ENCODE measurements around the gene TNRC6A. TPM values are rescaled to one million over a fixed set of nuclear protein-coding genes. Genes with fewer than 3 reads are reported as not detected.
A peak's percentile ranks its signal among the peaks of the same experiment; 100 is the strongest.

Gene TNRC6A
- total RNA-seq, 1 experiment from 2014 or later, result 84.8 TPM

- Histone ChIP-seq H2AFZ (no peak overlapping the region), H3K9me3 (ENCODE audit: insufficient read depth, low read depth) (no peaks in the 10 kb centered on the region), H3K9me2 (ENCODE audit: insufficient read depth) (no peaks in the 10 kb centered on the region), H3K4me2 (no peak overlapping the region), H4K20me1 (ENCODE audit: insufficient read depth) (no peaks in the 10 kb centered on the region), H3K4me1 (replicated peaks; ENCODE audit: insufficient read depth) (peaks cover 28% of the 10 kb centered on the region), H3K27me3 (ENCODE audit: insufficient read depth, low read depth) (no peaks in the 10 kb centered on the region), H3K36me3 (ENCODE audit: low read depth) (no peaks in the 10 kb centered on the region), H3F3A (ENCODE audit: insufficient read depth, low read depth) (peaks cover 22% of the 10 kb centered on the region; the same call in 1 of the 2 replicates), H3K4me3 (no peak overlapping the region), H3K27ac (no peak overlapping the region), H3K79me2 (ENCODE audit: low read depth) (no peaks in the 10 kb centered on the region)
- no peak for DNase-seq
- TF ChIP-seq CTCF (conservative IDR thresholded peaks at IDR 0.05) (no peak), EZH2 (IDR thresholded peaks at IDR 0.05; ENCODE audit: low read depth) (no peak)
- ChIA-PET POLR2A (ENCODE audit: unreplicated experiment) (no interaction called here), CTCF (no interaction called here)
- no TSS peak for BruUV-seq (replicated peaks)
- intact Hi-C loops (cut with micrococcal nuclease; ENCODE audit: unreplicated experiment), result loop anchor here (10.0 kb wide), 1 partner anchor 135 kb away; no protein-coding TSS in a partner anchor
Observed at GRCh38 chr16:24849641-24850040, 120.2 kb downstream of the TNRC6A start.

GRCh38 chr16:24850289-24850938, 121.0 kb downstream of the TNRC6A start:
- ChIA-PET POLR2A (ENCODE audit: unreplicated experiment) (interaction anchor here (0.6 to 0.7 kb wide), 2 partner anchors 111 to 198 kb away, joined by 3 to 10 read pairs; no protein-coding TSS in a partner anchor), CTCF (interaction anchor here (0.6 to 0.7 kb wide), 2 partner anchors 12 to 111 kb away, joined by 4 read pairs; no protein-coding TSS in a partner anchor)
- no peaks in the 10 kb centered on the region for H3K9me2 ChIP-seq (ENCODE audit: insufficient read depth)
- H2AFZ ChIP-seq, result no peak overlapping the region
- no peaks in the 10 kb centered on the region for H3K79me2 ChIP-seq (ENCODE audit: low read depth)
- intact Hi-C loops (cut with micrococcal nuclease; ENCODE audit: unreplicated experiment), result no loop called here
- H3K4me3 ChIP-seq, result no peak overlapping the region
- BruUV-seq (replicated peaks), result no TSS peak
- H4K20me1 ChIP-seq (ENCODE audit: insufficient read depth), result no peaks in the 10 kb centered on the region
- no peaks in the 10 kb centered on the region for H3K27me3 ChIP-seq (ENCODE audit: insufficient read depth, low read depth)
- H3K36me3 ChIP-seq (ENCODE audit: low read depth), result no peaks in the 10 kb centered on the region
- peaks cover 21% of the 10 kb centered on the region for H3K4me1 ChIP-seq (replicated peaks; ENCODE audit: insufficient read depth)
- no peaks in the 10 kb centered on the region for H3K9me3 ChIP-seq (ENCODE audit: insufficient read depth, low read depth)
- TF ChIP-seq EZH2 (IDR thresholded peaks at IDR 0.05; ENCODE audit: low read depth) (no peak), CTCF (conservative IDR thresholded peaks at IDR 0.05) (no peak)
- DNase-seq, result peak in 1 of 2 experiments; percentile 43
- H3K4me2 ChIP-seq, result no peak overlapping the region
- peaks cover 15% of the 10 kb centered on the region; the same call in 1 of the 2 replicates for H3F3A ChIP-seq (ENCODE audit: insufficient read depth, low read depth)
- H3K27ac ChIP-seq, result no peak overlapping the region

GRCh38 chr16:24851700-24852099, 122.2 kb downstream of the TNRC6A start:
- CTCF ChIA-PET, result interaction anchor here (0.6 to 0.9 kb wide), 2 partner anchors 17 to 73 kb away, joined by 3 read pairs; no protein-coding TSS in a partner anchor
- H2AFZ ChIP-seq, result no peak overlapping the region
- POLR2A ChIA-PET (ENCODE audit: unreplicated experiment), result interaction anchor here (0.6 kb wide), 1 partner anchor 37 kb away, joined by 8 read pairs; no protein-coding TSS in a partner anchor
- peaks cover 15% of the 10 kb centered on the region; the same call in 1 of the 2 replicates for H3F3A ChIP-seq (ENCODE audit: insufficient read depth, low read depth)
- no peaks in the 10 kb centered on the region for H3K9me3 ChIP-seq (ENCODE audit: insufficient read depth, low read depth)
- peaks cover 20% of the 10 kb centered on the region for H3K4me1 ChIP-seq (replicated peaks; ENCODE audit: insufficient read depth)
- TF ChIP-seq EZH2 (IDR thresholded peaks at IDR 0.05; ENCODE audit: low read depth) (no peak), CTCF (conservative IDR thresholded peaks at IDR 0.05) (no peak)
- no peaks in the 10 kb centered on the region for H3K79me2 ChIP-seq (ENCODE audit: low read depth)
- no peak overlapping the region for H3K4me2 ChIP-seq
- intact Hi-C loops (cut with micrococcal nuclease; ENCODE audit: unreplicated experiment), result no loop called here
- DNase-seq, result no peak
- H3K9me2 ChIP-seq (ENCODE audit: insufficient read depth), result no peaks in the 10 kb centered on the region
- H4K20me1 ChIP-seq (ENCODE audit: insufficient read depth), result no peaks in the 10 kb centered on the region
- no peak overlapping the region for H3K27ac ChIP-seq
- no peak overlapping the region for H3K4me3 ChIP-seq
- no TSS peak for BruUV-seq (replicated peaks)
- no peaks in the 10 kb centered on the region for H3K27me3 ChIP-seq (ENCODE audit: insufficient read depth, low read depth)
- no peaks in the 10 kb centered on the region for H3K36me3 ChIP-seq (ENCODE audit: low read depth)
